ENCODE results near the gene ZGPAT. TPM values are rescaled to one million over a fixed set of nuclear protein-coding genes. Genes with fewer than 3 reads are reported as not detected.

Gene ZGPAT
- total RNA-seq, 4 donors from 2014 or later, result 22.5 to 38.9 (median 28.6) TPM

DNA sequence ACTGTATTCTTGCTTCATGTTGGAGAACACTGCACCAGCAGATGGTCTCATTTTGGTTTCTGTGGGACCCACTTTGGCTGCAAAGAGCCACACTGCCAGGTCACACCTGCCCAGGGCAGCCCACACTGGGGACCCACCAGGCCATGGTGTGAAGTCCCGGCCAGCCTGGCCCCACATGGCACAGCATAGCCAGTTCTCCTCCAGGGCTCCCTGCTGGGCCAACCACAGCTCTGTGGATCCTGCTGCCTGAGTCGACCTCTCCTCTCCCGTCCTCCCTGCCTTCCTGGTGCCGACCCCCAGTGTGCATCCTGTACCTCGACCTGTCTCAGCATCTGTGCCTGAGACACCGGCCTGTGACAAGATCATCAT, 3.1 kb upstream of the ZGPAT start:
- WGBS, result 82% methylated on average over 6 of the region's 6 CpGs
- no peak overlapping the region for H3K4me3 ChIP-seq
- H3K27ac ChIP-seq (replicated peaks in 1 of 4), result no peak overlapping the region
- peaks cover 19 to 70% (median 60%) of the 10 kb centered on the region in 4 donors for H3K36me3 ChIP-seq
- DNase-seq (ENCODE audit: extremely low spot score), result no peak
- H3K4me1 ChIP-seq, result peaks cover 29 to 55% (median 36%) of the 10 kb centered on the region in 4 donors
- TF ChIP-seq POLR2A (IDR thresholded peaks at IDR 0.05; ENCODE audit: low read depth) (no peak), EP300 (IDR thresholded peaks at IDR 0.05) (no peak), POLR2AphosphoS5 (IDR thresholded peaks at IDR 0.05) (no peak)
- TF ChIP-seq, protein P1, sequence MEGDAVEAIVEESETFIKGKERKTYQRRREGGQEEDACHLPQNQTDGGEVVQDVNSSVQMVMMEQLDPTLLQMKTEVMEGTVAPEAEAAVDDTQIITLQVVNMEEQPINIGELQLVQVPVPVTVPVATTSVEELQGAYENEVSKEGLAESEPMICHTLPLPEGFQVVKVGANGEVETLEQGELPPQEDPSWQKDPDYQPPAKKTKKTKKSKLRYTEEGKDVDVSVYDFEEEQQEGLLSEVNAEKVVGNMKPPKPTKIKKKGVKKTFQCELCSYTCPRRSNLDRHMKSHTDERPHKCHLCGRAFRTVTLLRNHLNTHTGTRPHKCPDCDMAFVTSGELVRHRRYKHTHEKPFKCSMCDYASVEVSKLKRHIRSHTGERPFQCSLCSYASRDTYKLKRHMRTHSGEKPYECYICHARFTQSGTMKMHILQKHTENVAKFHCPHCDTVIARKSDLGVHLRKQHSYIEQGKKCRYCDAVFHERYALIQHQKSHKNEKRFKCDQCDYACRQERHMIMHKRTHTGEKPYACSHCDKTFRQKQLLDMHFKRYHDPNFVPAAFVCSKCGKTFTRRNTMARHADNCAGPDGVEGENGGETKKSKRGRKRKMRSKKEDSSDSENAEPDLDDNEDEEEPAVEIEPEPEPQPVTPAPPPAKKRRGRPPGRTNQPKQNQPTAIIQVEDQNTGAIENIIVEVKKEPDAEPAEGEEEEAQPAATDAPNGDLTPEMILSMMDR (IDR thresholded peaks at IDR 0.05), result no peak
- H3K27me3 ChIP-seq, result no peaks in the 10 kb centered on the region
- H3K9me3 ChIP-seq, result no peaks in the 10 kb centered on the region
- intact Hi-C loops (cut with DNase I), result loop anchor here (5.0 kb wide), 1 partner anchor 47 kb away; the partner anchor contains the start of gene RTEL1

DNA sequence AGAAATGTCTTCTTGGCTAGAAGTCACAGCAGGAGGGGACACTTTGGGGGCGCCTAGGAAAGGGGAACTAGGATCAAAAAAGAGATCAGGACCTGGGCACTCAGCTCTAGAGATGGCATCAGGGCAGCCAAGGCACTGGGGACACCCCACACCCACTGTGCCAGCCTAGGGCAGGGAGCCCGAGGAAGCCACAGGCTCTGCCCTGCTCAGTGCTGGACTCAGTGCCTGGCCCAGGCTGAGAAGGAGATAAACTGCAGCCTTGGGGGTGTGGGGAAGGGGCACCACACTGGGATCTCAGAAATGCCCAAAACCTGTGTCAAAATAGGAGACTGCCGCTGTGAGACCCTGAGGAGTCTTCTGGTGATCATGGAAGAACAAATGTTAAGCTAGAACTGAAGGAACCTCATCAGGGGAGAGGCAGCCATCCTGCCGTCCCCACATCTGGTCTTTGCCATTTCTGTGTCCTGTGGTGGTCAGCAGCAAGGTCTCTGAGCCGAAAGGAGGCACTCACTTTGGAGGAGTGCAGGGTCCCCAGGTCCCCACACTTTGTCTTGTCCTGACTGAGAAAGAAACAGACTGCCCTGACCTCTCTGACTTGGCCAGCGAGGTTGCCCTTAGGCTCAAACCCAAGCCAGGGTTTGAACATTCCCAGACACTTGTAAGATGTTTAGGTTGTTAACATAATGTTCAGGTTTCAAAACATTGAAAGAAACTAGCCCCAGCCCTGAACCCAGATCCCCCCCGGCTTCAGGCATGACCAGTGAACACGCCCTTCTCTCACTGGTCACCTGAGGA, 2.4 kb upstream of the ZGPAT start:
- no peak for DNase-seq (ENCODE audit: extremely low spot score)
- H3K9me3 ChIP-seq, result no peaks in the 10 kb centered on the region
- H3K27ac ChIP-seq (replicated peaks in 1 of 4), result peak overlapping the region in 1 of 4 donors; percentile 96
- TF ChIP-seq POLR2A (IDR thresholded peaks at IDR 0.05; ENCODE audit: low read depth), result no peak
- TF ChIP-seq POLR2AphosphoS5 (IDR thresholded peaks at IDR 0.05), result no peak
- TF ChIP-seq, protein P1 (IDR thresholded peaks at IDR 0.05), result no peak
- TF ChIP-seq EP300 (IDR thresholded peaks at IDR 0.05), result no peak
- peaks cover 19 to 72% (median 58%) of the 10 kb centered on the region in 4 donors for H3K36me3 ChIP-seq
- intact Hi-C loops (cut with DNase I), result loop anchor here (5.0 kb wide), 1 partner anchor 48 kb away; the partner anchor contains the start of gene RTEL1
- 81% methylated on average over 7 of the region's 8 CpGs for WGBS
- H3K4me3 ChIP-seq, result no peak overlapping the region
- H3K27me3 ChIP-seq, result no peaks in the 10 kb centered on the region
- peaks cover 25 to 54% (median 36%) of the 10 kb centered on the region in 4 donors for H3K4me1 ChIP-seq

DNA sequence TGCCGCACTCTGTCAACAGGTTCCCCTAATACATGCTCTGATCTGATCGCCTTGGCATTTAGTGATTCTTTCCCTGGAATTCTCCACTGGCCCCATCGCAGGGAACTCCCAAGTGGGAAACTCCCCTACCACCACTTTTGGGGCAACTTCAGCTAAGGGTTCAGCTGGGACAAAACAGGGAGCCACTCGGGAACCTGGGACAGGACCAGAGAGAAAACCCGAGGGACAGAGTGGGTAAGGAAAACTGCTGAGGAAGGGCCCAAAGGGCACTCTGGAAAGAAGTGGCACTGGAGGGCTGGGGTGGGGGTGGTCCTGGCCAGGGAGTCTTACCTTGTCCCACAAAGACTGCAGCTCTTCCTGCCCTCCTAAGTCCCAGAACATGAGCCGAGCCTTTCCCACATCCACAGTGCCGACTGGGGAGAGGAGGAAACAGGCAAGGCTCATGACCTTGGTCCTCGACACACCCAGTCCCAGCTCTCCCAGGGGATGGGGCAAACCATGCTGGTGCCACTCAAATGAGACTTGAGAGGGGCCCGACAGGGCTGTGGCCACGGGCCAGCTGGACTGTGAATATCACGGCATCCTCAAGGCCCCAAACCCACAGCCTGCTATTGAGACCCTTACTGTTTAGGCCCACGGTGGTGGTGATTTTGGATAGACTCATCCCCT, 1.7 kb upstream of the ZGPAT start:
- no peaks in the 10 kb centered on the region for H3K27me3 ChIP-seq
- TF ChIP-seq EP300 (IDR thresholded peaks at IDR 0.05), result no peak
- TF ChIP-seq POLR2A (IDR thresholded peaks at IDR 0.05; ENCODE audit: low read depth), result no peak
- TF ChIP-seq POLR2AphosphoS5 (IDR thresholded peaks at IDR 0.05), result no peak
- TF ChIP-seq, protein P1 (IDR thresholded peaks at IDR 0.05), result no peak
- WGBS, result 75% methylated on average over 11 of the region's 12 CpGs
- peak overlapping the region; percentile 81 to 96 (median 88) for H3K27ac ChIP-seq (replicated peaks in 1 of 4)
- peaks cover 27 to 52% (median 38%) of the 10 kb centered on the region in 4 donors for H3K4me1 ChIP-seq
- intact Hi-C loops (cut with DNase I), result loop anchor here (5.0 kb wide), 1 partner anchor 49 kb away; the partner anchor contains the start of gene RTEL1
- H3K4me3 ChIP-seq, result peak overlapping the region; percentile 73 to 99 (median 90)
- no peak for DNase-seq (ENCODE audit: extremely low spot score)
- H3K9me3 ChIP-seq, result no peaks in the 10 kb centered on the region
- H3K36me3 ChIP-seq, result peaks cover 22 to 74% (median 61%) of the 10 kb centered on the region in 4 donors

DNA sequence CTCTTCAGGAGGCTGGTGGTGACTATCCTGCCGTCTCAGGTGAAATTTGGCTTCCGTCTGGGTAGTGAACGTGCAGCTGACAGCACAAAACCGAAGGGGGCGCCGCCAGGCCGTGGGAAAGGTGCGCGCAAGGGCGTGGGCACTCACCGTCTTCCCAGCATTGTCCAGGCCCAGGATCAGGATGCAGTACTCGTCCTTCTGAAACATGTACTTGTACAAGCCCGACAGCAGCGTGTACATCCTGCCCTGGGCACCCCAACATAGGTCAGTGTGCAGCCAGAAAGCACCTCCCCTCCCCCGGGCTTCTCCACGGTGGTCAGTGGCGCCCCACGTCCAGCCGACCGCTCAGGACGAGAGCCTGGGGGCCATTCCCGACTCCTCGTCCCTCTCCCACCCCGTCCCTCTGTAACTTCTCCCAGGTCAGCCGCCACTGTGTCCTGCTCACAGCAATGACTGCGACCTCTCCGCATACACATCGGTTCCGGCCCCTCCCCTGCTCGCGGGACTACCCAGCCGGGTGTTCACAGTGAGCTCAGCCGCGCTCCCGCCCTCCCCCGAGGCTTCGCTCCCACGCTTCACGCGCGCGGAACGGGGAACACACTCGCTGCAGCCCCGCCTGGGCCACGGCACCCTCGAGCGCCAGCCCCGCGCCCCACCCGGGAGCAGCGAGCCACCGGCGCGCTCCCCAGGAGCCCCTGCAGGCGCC, 834 bp upstream of the ZGPAT start:
- intact Hi-C loops (cut with DNase I), result loop anchor here (5.0 kb wide), 1 partner anchor 50 kb away; the partner anchor contains the start of gene RTEL1
- Histone ChIP-seq H3K27me3 (no peaks in the 10 kb centered on the region), H3K36me3 (peaks cover 30 to 78% (median 69%) of the 10 kb centered on the region in 4 donors), H3K27ac (replicated peaks in 1 of 4) (peak overlapping the region; percentile 81 to 96 (median 88)), H3K4me1 (peaks cover 28 to 48% (median 38%) of the 10 kb centered on the region in 4 donors), H3K9me3 (no peaks in the 10 kb centered on the region), H3K4me3 (peak overlapping the region; percentile 73 to 99 (median 90))
- no peak for DNase-seq (ENCODE audit: extremely low spot score)
- TF ChIP-seq POLR2AphosphoS5 (IDR thresholded peaks at IDR 0.05), result no peak
- TF ChIP-seq, protein P1 (IDR thresholded peaks at IDR 0.05), result peak in 1 of 3 experiments; percentile 16
- 9% methylated on average over 9 of the region's 56 CpGs for WGBS
